Measurements from ENCODE around the gene KANTR.

DNA sequence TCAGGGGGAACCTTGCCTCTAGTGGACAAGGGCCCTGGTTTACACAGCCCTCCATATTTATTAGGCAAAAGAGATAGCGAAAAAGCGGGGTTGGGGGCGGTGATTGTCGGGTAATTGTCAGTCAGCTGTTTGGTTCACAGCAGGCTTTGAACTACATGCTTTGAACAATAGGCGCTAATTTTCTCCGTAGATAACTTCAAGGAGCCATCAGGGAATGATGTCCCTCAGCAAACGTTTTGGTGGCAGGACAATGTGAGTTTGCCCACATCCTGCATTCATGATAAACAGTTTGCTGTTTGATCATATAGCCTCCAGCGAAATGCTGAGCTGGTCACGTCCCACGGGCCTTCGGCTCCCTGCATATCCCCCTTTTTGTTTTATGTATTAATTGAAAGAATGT, 65.2 kb downstream of the KANTR start:
- TF ChIP-seq CTCF (IDR thresholded peaks at IDR 0.05) (no peak), POLR2A (IDR thresholded peaks at IDR 0.05) (no peak)
